ENCODE measurements around the gene RNASE9.
"Not testable (repeated sequence)": the region's sequence is repeated elsewhere in the genome, so short reads cannot be mapped to it uniquely, and the experiment has no call there.

RNASE9 gene

GRCh38 chr14:20560961-20561360 lies at the start of gene RNASE9:
Gene RNASE9 (minus strand): TSS chr14:20561047.
- DNase-seq (ENCODE audit: low read depth), result no peak

GRCh38 chr14:20610002-20610765 lies 49.3 kb upstream of the RNASE9 start:
- peak; percentile 76 for DNase-seq (ENCODE audit: low read depth)

GRCh38 chr14:20609215-20610001 lies 48.6 kb upstream of the RNASE9 start:
- peak; percentile 78 for DNase-seq (ENCODE audit: low read depth)

DNA sequence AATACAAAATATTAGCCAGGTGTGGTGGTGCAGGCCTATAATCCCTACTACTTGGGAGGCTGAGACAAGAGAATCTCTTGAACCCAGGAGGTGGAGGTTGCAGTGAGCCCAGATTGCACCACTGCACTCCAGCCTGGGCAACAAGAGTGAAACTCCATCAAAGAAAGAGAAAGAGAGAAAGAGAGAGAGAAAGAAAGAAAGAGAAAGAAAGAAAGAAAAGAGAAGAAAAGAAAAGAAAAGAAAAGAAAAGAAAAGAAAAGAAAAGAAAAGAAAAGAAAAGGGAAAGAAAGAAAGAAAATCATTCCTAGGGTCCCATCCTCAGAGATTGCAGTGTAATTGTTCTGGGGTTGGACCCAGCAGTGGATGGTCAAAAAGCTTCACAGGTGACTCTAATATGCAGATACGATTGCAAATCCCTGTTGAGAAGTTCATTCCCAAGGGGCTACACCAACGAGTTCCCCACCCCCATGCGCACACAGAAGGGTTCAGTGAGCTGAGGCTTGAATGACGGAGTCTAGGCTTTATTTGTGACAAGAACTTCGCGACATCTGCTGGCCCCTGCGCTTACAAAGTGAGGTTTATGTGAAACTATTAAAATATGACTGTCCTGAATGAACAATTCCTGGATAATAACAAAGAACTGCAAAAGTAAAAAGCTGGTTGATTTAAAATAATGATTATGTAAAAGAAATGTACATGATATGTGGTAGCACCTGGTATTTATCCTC lies 47.7 kb upstream of the RNASE9 start:
- DNase-seq (ENCODE audit: low read depth), result no peak

GRCh38 chr14:20607617-20608016 lies 46.8 kb upstream of the RNASE9 start:
- DNase-seq (ENCODE audit: low read depth), result no peak

DNA sequence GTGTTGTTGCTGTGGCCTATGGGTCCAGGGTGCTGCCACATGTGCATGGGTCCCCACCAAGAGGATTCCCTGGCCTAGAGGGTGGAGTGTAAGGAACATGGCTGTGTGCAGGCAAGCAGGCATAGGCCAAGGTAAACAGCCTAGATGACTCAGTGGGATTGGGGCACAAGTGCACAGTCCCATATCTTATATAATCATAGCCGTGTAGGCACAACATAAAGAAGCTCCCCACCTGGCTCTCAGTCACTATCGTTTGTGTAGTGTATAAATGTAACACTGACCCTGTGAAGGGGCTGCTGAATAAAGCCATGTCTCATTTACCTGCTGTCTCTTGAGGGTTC lies 46.0 kb upstream of the RNASE9 start:
- DNase-seq (ENCODE audit: low read depth), result no peak

DNA sequence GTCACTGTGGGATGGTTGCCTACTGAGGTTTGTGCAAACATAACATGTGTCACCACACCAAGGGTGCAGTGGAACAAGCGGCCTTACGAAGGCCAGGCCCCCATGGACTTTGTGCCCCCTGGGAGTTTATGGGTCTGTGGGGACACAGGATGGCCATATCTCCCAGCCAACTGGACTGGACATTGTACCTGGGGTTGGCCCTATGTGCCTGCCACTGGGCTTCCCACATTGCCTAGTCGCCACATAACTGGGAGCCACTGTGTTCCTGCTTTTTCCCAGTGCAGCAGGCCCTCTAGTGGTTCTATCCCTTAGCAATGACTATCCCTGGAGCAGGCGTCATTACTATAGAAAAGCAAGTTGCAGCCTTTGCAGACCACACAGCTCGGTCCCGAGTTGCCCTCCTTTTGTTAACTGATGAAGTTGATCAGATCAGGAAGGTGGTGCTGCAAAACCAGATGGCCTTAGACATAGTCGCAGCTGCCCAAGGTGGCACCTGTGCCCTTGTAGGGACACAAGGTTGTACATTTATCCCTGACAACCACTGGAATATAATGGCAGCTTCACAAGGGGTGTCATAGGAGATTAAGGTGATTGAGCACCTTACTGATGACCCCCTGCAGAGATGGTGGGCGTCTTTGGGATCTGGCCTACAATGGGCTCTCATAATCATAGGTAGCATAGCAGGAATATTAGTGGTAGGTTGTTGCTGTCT lies 45.5 kb upstream of the RNASE9 start:
- no peak for DNase-seq (ENCODE audit: low read depth)

DNA sequence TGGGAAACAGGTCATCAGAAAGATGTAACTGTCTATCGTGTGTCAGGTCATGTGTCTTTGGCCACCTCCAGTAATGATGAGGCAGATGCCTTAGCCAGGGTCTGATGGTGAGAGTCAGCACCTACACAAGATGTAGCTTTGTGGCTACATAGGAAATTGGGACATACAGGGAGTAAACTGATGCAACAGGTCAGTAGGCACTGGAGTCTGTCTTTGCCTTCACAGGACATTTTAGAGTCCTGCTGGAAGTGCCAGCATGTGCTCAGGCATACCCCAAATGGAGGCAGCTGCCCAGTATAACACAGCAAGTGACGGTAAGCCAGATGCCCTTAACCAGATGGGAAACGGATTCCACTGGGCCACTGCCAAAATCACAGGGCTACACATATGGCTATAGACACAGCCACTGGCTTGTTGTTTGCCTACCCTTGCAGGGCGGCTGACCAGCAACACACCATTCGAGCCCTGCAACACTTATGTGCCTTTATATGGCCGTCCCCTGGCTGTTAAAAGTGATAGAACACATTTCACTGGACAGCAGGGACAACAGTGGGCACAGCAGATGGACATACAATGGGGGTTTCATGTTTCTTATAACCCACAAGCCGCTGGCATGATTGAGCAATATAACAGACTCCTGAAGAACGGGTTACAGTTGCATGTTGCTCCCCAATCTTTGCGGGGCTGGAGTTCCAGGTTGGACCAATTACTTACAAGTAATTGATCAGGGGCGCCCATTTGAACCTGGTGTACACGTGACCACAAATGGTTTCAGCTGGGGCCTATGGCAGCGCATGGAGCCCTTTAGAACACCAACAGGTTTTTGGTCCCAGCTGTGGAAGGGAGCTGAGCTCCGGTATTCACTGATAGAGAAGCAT lies 43.2 kb upstream of the RNASE9 start:
- DNase-seq (ENCODE audit: low read depth), result no peak

DNA sequence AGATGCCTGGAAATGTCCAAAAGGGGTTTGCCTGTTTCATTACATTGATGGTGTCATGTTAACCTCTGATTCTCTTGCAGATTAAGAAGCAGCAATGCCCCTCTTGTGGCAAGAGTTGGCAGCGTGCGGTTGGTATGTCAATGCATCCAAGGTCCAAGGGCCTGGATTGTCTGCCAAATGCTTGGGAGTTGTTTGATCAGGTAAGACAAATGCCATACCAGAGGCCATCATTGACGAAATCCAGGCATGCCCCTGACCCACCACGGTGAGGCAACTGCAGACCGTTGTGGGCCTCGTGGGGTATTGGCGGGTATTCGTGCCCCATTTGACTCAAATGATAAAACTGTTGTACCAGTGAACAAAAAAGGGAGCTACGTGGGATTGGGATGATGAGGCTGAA lies 41.7 kb upstream of the RNASE9 start:
- DNase-seq (ENCODE audit: low read depth), result no peak

DNA sequence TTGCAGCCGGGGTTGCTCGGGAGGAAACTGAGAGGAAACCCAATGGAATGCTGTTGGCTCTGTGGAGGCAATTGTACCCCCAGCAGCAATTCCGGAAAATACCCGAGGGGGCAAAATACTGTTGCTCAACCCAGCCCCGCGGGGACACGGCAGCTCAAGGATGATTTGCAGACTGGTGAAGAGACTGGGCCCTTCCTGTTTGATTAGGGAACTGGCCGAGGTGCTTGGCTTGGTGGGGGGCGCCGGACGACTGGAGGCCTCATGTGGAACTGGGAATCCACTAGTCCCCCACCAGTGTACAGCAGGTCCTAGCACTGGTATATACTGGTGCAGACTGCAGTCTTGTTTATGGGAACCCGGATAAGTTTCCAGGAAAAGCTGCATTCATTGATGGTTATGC lies 40.7 kb upstream of the RNASE9 start:
- DNase-seq (ENCODE audit: low read depth), result no peak

DNA sequence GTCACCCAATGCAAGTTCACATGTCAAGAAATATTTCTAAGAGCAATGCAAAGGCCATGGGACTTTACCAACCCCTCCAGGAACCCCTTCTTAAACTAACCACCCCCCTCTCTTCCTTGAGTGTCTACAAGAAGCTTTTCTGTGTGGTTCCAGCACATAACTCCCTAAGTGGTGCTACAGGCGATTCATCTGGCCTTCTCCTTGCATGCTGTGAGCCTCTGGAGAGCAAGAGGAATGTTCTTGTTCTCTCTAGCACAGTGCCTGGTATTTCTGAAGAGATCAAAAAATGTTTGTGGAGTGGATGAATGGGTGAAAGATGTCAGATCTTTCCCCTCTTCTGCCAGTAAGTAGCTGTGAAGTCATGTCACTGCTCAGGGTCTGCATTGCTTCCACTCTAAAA lies 36.3 kb upstream of the RNASE9 start:
- no peak for DNase-seq (ENCODE audit: low read depth)

DNA sequence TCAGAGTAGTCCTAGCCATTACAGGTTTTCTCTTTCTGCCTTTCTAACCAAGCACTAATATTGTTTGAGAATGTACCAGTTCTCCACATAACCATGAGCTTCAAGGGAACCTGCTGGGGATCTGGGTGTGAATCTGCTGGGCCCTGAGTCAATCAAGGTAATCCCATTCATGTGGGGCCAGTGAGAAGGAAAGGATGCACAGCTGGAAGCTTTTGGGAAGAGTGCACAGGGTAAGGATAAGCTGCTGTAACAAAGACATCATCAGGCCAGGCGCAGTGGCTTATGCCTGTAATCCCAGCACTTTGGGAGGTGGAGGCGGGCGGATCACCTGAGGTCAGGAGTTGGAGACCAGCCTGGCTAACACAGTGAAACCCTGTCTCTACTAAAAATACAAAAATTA lies 34.9 kb upstream of the RNASE9 start:
- DNase-seq (ENCODE audit: low read depth), result not testable (repeated sequence)

GRCh38 chr14:20592574-20592973 lies 31.7 kb upstream of the RNASE9 start:
- DNase-seq (ENCODE audit: low read depth), result no peak

DNA sequence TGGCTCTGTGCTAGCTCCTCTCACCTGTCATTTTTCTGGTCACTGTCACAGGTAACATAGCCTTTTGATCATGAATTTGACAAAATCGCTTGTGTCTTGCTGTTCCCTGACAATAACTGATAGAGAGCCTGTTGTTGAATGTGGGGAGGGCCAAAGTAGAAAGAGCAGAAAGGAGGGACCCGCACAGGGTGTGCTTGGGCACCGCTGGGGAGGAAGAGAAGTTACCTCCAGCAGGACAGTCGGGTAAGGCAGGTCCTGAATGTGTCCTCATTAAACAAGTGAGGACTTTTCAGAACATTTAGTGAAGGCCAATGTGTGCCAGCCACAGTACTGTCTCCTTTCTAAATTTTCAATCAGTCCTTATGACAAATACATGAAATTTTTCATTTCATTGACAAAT lies 30.4 kb upstream of the RNASE9 start, which contains the start of gene RNASE12:
RNASE12 (minus strand) TSS at position 142 of the 400 bp plus-strand sequence. CDS start 653 bp downstream, outside the sequence.
- DNase-seq (ENCODE audit: low read depth), result no peak

- no peak for DNase-seq (ENCODE audit: low read depth)
These were observed 26.8 kb upstream of the RNASE9 start, which contains the start of gene RNASE11 for GRCh38 chr14:20587489-20588154. Gene RNASE11 (minus strand): TSS chr14:20588001.

- no peak for DNase-seq (ENCODE audit: low read depth)
These were observed 23.1 kb upstream of the RNASE9 start for GRCh38 chr14:20583908-20584307.

DNA sequence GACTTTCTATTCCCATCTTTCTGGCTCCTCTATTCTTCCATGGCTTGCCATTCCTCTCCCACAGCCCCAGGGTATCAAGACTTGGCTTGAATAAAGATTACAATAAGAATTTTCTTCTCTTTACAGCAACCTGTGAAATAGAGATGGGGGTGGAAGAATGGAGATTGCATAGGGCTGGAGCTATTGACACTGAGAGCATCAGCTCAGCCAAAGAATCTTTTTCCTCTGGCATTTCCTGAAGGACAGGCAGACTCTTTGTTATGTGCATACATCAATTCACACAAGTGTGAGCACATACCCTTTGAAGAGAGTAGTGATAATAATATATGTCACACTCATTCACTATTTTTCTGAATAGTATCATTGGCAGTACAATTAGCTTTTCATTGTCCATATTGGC lies 22.3 kb upstream of the RNASE9 start:
- DNase-seq (ENCODE audit: low read depth), result no peak

DNA sequence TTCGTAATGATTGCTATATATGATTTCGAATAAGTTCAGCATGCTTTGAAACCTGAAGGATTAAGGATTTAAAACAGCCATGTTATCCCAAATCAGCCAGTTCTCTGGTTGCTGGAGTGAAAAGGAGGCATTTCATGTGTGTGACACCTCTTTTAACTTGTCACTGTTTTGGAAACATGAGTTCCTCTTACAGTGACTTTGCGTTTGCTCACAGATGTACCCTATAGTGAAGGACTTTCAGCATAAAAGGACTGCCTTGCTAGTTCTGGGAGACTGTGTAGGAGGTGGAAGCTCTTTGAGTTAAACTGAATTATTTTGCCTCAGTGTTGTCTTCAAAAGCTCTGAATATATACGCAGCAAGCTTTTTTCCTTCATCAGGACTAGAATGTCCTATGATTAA lies 19.4 kb upstream of the RNASE9 start:
- no peak for DNase-seq (ENCODE audit: low read depth)

GRCh38 chr14:20578784-20579502 lies 18.1 kb upstream of the RNASE9 start:
- no peak for DNase-seq (ENCODE audit: low read depth)

- no peak for DNase-seq (ENCODE audit: low read depth)
These were observed 17.5 kb upstream of the RNASE9 start for GRCh38 chr14:20578325-20578724.

Measured in fibroblast of gingiva (primary cell).